ENCODE data around the gene NUDT15. TPM values are rescaled to one million over a fixed set of nuclear protein-coding genes. Genes with fewer than 3 reads are reported as not detected.

The NUDT15 gene
- total and polyA plus RNA-seq, 10 of the 15 experiments (the other 5 are each of a cell fraction or from before 2014, with no cell fraction given), result 11.4 to 26.7 (median 18.0) TPM

DNA sequence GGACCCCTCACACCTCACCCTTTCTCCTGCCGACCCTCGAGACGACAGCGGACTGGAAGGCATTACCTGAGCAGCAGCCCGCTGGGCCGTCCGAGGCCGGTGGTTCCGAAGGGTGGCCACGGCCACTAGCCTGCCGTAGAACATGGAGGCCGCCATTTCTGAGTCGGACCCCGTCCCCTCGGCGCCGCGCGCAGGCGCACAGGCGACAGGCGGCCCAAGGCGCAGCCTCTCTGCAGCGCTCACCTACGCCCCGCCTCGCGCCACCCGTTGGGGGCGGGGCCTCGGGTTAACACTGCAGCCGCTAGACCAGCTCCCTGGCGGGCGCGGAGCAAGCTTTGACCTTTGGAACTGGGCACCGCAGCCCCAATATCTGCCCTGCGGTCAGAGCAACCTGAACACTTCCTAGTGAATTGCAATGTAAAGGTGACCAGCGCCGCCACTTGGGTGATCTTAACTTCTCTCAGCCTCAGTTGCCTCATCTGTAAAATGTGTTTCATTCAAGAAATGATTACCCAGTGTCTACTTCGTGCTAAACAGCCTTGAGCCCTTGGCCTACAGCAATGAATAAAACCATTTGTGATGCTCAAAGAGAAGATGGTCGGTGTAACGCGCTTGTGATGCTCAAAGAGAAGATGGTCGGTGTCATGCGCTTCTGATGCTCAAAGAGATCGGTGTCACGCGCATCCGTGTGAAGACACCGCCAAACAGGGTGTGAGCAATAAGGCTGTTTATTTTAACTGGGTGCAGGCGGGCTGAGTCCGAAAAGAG is 36.2 kb upstream of the NUDT15 start, which contains the start of gene SUCLA2 (continued):
- TF ChIP-seq GATAD2B (conservative IDR thresholded peaks at IDR 0.05; ENCODE audit: low read depth) (0 out of 2 replicates have a peak, but pooled peaks have one; percentile 57), RAD21 (IDR thresholded peaks at IDR 0.05; ENCODE audit: insufficient read depth, low read depth, low read length) (no peak), RBBP5 (conservative IDR thresholded peaks at IDR 0.05) (0 out of 2 replicates have a peak, but pooled peaks have one; percentile 78), PAX8 (IDR thresholded peaks at IDR 0.05) (no peak), IRF4 (IDR thresholded peaks at IDR 0.05; ENCODE audit: low read depth, low read length) (no peak), BHLHE40 (IDR thresholded peaks at IDR 0.05; ENCODE audit: borderline replicate concordance in 1 of 2, low read depth in 2 of 2, low read length in 1 of 2) (no peak; a peak in 1 of 4 replicates), RAD51 (IDR thresholded peaks at IDR 0.05) (no peak), IKZF2 (IDR thresholded peaks at IDR 0.05) (no peak; a peak in 1 of 4 replicates), TAF1 (IDR thresholded peaks at IDR 0.05; ENCODE audit: borderline replicate concordance, low read depth, low read length) (peak; percentile 55; the same call in 1 of the 2 replicates), HDGF (IDR thresholded peaks at IDR 0.05) (0 out of 2 replicates have a peak, but pooled peaks have one; percentile 14), JUNB (IDR thresholded peaks at IDR 0.05) (no peak), CREM (IDR thresholded peaks at IDR 0.05; ENCODE audit: low read depth) (no peak), BACH1 (IDR thresholded peaks at IDR 0.05; ENCODE audit: borderline replicate concordance) (peak; percentile 21; the same call in 1 of the 2 replicates), BCL11A (IDR thresholded peaks at IDR 0.05; ENCODE audit: low read depth, low read length) (no peak)
- TF ChIP-seq, protein P1, sequence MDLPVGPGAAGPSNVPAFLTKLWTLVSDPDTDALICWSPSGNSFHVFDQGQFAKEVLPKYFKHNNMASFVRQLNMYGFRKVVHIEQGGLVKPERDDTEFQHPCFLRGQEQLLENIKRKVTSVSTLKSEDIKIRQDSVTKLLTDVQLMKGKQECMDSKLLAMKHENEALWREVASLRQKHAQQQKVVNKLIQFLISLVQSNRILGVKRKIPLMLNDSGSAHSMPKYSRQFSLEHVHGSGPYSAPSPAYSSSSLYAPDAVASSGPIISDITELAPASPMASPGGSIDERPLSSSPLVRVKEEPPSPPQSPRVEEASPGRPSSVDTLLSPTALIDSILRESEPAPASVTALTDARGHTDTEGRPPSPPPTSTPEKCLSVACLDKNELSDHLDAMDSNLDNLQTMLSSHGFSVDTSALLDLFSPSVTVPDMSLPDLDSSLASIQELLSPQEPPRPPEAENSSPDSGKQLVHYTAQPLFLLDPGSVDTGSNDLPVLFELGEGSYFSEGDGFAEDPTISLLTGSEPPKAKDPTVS (IDR thresholded peaks at IDR 0.05; ENCODE audit: low read depth, low read length), result no peak
- TF ChIP-seq, protein P2, sequence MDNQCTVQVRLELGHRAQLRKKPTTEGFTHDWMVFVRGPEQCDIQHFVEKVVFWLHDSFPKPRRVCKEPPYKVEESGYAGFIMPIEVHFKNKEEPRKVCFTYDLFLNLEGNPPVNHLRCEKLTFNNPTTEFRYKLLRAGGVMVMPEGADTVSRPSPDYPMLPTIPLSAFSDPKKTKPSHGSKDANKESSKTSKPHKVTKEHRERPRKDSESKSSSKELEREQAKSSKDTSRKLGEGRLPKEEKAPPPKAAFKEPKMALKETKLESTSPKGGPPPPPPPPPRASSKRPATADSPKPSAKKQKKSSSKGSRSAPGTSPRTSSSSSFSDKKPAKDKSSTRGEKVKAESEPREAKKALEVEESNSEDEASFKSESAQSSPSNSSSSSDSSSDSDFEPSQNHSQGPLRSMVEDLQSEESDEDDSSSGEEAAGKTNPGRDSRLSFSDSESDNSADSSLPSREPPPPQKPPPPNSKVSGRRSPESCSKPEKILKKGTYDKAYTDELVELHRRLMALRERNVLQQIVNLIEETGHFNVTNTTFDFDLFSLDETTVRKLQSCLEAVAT (IDR thresholded peaks at IDR 0.05), result peak; percentile 77
- TF ChIP-seq, protein P3, sequence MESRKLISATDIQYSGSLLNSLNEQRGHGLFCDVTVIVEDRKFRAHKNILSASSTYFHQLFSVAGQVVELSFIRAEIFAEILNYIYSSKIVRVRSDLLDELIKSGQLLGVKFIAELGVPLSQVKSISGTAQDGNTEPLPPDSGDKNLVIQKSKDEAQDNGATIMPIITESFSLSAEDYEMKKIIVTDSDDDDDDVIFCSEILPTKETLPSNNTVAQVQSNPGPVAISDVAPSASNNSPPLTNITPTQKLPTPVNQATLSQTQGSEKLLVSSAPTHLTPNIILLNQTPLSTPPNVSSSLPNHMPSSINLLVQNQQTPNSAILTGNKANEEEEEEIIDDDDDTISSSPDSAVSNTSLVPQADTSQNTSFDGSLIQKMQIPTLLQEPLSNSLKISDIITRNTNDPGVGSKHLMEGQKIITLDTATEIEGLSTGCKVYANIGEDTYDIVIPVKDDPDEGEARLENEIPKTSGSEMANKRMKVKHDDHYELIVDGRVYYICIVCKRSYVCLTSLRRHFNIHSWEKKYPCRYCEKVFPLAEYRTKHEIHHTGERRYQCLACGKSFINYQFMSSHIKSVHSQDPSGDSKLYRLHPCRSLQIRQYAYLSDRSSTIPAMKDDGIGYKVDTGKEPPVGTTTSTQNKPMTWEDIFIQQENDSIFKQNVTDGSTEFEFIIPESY (IDR thresholded peaks at IDR 0.05), result peak; percentile 90
- TF ChIP-seq, protein P4, sequence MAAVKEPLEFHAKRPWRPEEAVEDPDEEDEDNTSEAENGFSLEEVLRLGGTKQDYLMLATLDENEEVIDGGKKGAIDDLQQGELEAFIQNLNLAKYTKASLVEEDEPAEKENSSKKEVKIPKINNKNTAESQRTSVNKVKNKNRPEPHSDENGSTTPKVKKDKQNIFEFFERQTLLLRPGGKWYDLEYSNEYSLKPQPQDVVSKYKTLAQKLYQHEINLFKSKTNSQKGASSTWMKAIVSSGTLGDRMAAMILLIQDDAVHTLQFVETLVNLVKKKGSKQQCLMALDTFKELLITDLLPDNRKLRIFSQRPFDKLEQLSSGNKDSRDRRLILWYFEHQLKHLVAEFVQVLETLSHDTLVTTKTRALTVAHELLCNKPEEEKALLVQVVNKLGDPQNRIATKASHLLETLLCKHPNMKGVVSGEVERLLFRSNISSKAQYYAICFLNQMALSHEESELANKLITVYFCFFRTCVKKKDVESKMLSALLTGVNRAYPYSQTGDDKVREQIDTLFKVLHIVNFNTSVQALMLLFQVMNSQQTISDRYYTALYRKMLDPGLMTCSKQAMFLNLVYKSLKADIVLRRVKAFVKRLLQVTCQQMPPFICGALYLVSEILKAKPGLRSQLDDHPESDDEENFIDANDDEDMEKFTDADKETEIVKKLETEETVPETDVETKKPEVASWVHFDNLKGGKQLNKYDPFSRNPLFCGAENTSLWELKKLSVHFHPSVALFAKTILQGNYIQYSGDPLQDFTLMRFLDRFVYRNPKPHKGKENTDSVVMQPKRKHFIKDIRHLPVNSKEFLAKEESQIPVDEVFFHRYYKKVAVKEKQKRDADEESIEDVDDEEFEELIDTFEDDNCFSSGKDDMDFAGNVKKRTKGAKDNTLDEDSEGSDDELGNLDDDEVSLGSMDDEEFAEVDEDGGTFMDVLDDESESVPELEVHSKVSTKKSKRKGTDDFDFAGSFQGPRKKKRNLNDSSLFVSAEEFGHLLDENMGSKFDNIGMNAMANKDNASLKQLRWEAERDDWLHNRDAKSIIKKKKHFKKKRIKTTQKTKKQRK (IDR thresholded peaks at IDR 0.05; ENCODE audit: low read depth, low read length), result no peak
- TF ChIP-seq, protein P5, sequence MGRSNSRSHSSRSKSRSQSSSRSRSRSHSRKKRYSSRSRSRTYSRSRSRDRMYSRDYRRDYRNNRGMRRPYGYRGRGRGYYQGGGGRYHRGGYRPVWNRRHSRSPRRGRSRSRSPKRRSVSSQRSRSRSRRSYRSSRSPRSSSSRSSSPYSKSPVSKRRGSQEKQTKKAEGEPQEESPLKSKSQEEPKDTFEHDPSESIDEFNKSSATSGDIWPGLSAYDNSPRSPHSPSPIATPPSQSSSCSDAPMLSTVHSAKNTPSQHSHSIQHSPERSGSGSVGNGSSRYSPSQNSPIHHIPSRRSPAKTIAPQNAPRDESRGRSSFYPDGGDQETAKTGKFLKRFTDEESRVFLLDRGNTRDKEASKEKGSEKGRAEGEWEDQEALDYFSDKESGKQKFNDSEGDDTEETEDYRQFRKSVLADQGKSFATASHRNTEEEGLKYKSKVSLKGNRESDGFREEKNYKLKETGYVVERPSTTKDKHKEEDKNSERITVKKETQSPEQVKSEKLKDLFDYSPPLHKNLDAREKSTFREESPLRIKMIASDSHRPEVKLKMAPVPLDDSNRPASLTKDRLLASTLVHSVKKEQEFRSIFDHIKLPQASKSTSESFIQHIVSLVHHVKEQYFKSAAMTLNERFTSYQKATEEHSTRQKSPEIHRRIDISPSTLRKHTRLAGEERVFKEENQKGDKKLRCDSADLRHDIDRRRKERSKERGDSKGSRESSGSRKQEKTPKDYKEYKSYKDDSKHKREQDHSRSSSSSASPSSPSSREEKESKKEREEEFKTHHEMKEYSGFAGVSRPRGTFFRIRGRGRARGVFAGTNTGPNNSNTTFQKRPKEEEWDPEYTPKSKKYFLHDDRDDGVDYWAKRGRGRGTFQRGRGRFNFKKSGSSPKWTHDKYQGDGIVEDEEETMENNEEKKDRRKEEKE (IDR thresholded peaks at IDR 0.05), result no peak

All from GM12878 (cell line).